ENCODE results near the gene CRYM.
"Not testable (repeated sequence)": the region's sequence is repeated elsewhere in the genome, so short reads cannot be mapped to it uniquely, and the experiment has no call there.

DNA sequence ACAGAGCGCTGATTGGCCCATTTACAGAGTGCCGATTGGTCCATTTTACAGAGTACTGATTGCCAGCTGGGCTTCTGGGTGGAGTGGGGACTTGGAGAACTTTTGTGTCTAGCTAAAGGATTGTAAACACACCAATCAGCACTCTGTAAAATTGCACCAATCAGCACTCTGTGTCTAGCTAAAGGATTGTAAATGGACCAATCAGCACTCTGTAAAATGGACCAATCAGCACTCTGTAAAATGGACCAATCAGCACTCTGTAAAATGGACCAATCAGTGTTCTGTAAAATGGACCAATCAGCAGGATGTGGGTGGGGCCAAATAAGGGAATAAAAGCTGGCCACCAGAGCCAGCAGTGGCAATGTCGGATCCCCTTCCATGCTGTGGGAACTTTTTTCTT lies 11.7 kb upstream of the CRYM start:
- TF ChIP-seq, protein P1, sequence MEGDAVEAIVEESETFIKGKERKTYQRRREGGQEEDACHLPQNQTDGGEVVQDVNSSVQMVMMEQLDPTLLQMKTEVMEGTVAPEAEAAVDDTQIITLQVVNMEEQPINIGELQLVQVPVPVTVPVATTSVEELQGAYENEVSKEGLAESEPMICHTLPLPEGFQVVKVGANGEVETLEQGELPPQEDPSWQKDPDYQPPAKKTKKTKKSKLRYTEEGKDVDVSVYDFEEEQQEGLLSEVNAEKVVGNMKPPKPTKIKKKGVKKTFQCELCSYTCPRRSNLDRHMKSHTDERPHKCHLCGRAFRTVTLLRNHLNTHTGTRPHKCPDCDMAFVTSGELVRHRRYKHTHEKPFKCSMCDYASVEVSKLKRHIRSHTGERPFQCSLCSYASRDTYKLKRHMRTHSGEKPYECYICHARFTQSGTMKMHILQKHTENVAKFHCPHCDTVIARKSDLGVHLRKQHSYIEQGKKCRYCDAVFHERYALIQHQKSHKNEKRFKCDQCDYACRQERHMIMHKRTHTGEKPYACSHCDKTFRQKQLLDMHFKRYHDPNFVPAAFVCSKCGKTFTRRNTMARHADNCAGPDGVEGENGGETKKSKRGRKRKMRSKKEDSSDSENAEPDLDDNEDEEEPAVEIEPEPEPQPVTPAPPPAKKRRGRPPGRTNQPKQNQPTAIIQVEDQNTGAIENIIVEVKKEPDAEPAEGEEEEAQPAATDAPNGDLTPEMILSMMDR (IDR thresholded peaks at IDR 0.05), result not testable (repeated sequence)
- not testable (repeated sequence) for TF ChIP-seq EP300, POLR2A (IDR thresholded peaks at IDR 0.05)
